ENCODE data around the gene JPH3. TPM values are rescaled to one million over a fixed set of nuclear protein-coding genes. Genes with fewer than 3 reads are reported as not detected.

The JPH3 gene
- polyA plus RNA-seq, 1 donor (not counting 4 experiments of a cell fraction or from before 2014, with no cell fraction given): not detected

GRCh38 chr16:87702325-87702811, 100.1 kb downstream of the JPH3 start:
- TF ChIP-seq, protein P1, sequence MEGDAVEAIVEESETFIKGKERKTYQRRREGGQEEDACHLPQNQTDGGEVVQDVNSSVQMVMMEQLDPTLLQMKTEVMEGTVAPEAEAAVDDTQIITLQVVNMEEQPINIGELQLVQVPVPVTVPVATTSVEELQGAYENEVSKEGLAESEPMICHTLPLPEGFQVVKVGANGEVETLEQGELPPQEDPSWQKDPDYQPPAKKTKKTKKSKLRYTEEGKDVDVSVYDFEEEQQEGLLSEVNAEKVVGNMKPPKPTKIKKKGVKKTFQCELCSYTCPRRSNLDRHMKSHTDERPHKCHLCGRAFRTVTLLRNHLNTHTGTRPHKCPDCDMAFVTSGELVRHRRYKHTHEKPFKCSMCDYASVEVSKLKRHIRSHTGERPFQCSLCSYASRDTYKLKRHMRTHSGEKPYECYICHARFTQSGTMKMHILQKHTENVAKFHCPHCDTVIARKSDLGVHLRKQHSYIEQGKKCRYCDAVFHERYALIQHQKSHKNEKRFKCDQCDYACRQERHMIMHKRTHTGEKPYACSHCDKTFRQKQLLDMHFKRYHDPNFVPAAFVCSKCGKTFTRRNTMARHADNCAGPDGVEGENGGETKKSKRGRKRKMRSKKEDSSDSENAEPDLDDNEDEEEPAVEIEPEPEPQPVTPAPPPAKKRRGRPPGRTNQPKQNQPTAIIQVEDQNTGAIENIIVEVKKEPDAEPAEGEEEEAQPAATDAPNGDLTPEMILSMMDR (optimal IDR thresholded peaks at IDR 0.05 in 1 of 3, IDR thresholded peaks at IDR 0.05 in 1 of 3, conservative IDR thresholded peaks at IDR 0.05 in 1 of 3; ENCODE audit: extremely low read depth in 1 of 3, insufficient read depth in 2 of 3, low read length in 3 of 3): peak in 2 of 3 experiments; percentile 30 to 49
- TF ChIP-seq EZH2 (IDR thresholded peaks at IDR 0.05; ENCODE audit: low read length): no peak
- no peaks in the 10 kb centered on the region for H3K79me2 ChIP-seq (ENCODE audit: control insufficient read depth, insufficient read depth, low read length)
- H2AFZ ChIP-seq (ENCODE audit: control insufficient read depth, low read length): no peak overlapping the region
- no peak overlapping the region for H3K4me3 ChIP-seq (ENCODE audit: control insufficient read depth in 2 of 3, extremely low read depth in 1 of 3, insufficient read depth in 2 of 3, low read depth in 1 of 3, low read length in 3 of 3)
- no peaks in the 10 kb centered on the region for H3K9me1 ChIP-seq (ENCODE audit: control insufficient read depth, extremely low read depth, insufficient read depth, low read length)
- dilution Hi-C loops (cut with MboI; ENCODE audit: extremely low pct_ligation_motif_present, low sequenced_read_pairs): no loop called here
- no peak for FAIRE-seq
- no peak overlapping the region for H3K9ac ChIP-seq (ENCODE audit: control insufficient read depth, extremely low read depth, insufficient read depth, low read length)
- H3K27ac ChIP-seq (ENCODE audit: control insufficient read depth, insufficient read depth, low read length): no peak overlapping the region
- peaks cover 5 to 10% of the 10 kb centered on the region in 2 experiments for H3K36me3 ChIP-seq (ENCODE audit: control insufficient read depth in 2 of 2, extremely low read depth in 1 of 2, insufficient read depth in 2 of 2, low read length in 2 of 2)
- no peaks in the 10 kb centered on the region for H3K27me3 ChIP-seq (ENCODE audit: control insufficient read depth, extremely low read depth, insufficient read depth, low read length)
- H4K20me1 ChIP-seq (ENCODE audit: control insufficient read depth, extremely low read depth, insufficient read depth, low read length): no peaks in the 10 kb centered on the region
- no peak overlapping the region for H3K4me2 ChIP-seq (ENCODE audit: control insufficient read depth, extremely low read depth, insufficient read depth, low read depth, low read length)
- no peaks in the 10 kb centered on the region for H3K4me1 ChIP-seq (ENCODE audit: control insufficient read depth, extremely low read depth, insufficient read depth, low read length)
- H3K9me3 ChIP-seq (ENCODE audit: control insufficient read depth, low read depth, low read length): no peaks in the 10 kb centered on the region
- DNase-seq (ENCODE audit: low read depth, low spot score): no peak

DNA sequence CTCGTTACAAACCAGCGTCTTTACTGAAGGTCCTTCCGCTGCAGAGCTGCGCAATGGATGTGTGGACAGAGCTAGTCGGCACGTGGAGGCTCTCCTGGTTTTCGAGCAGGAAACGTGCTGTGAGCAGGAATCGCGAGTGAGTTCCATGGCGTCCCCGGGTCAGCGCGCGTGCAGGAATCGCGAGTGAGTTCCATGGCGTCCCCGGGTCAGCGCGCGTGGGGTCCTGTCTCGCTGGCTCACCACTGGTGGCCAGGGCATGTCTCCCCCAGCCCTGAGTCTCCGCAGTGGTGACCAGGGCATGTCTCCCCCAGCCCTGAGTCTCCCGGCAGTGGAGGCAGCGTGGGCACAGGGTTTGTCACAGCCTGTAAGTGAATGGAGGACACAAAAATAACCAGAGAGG, 100.8 kb downstream of the JPH3 start:
- Histone ChIP-seq H3K9me3 (ENCODE audit: control insufficient read depth, low read depth, low read length) (no peaks in the 10 kb centered on the region), H4K20me1 (ENCODE audit: control insufficient read depth, extremely low read depth, insufficient read depth, low read length) (no peaks in the 10 kb centered on the region), H3K9ac (ENCODE audit: control insufficient read depth, extremely low read depth, insufficient read depth, low read length) (no peak overlapping the region), H3K9me1 (ENCODE audit: control insufficient read depth, extremely low read depth, insufficient read depth, low read length) (no peaks in the 10 kb centered on the region), H3K4me1 (ENCODE audit: control insufficient read depth, extremely low read depth, insufficient read depth, low read length) (no peaks in the 10 kb centered on the region), H2AFZ (ENCODE audit: control insufficient read depth, low read length) (no peak overlapping the region), H3K36me3 (ENCODE audit: control insufficient read depth in 2 of 2, extremely low read depth in 1 of 2, insufficient read depth in 2 of 2, low read length in 2 of 2) (peaks cover 5 to 10% of the 10 kb centered on the region in 2 experiments), H3K4me2 (ENCODE audit: control insufficient read depth, extremely low read depth, insufficient read depth, low read depth, low read length) (no peak overlapping the region), H3K27ac (ENCODE audit: control insufficient read depth, insufficient read depth, low read length) (no peak overlapping the region), H3K27me3 (ENCODE audit: control insufficient read depth, extremely low read depth, insufficient read depth, low read length) (no peaks in the 10 kb centered on the region), H3K4me3 (ENCODE audit: control insufficient read depth in 2 of 3, extremely low read depth in 1 of 3, insufficient read depth in 2 of 3, low read depth in 1 of 3, low read length in 3 of 3) (no peak overlapping the region), H3K79me2 (ENCODE audit: control insufficient read depth, insufficient read depth, low read length) (no peaks in the 10 kb centered on the region)
- FAIRE-seq (no peak), DNase-seq (ENCODE audit: low read depth, low spot score) (no peak)
- dilution Hi-C loops (cut with MboI; ENCODE audit: extremely low pct_ligation_motif_present, low sequenced_read_pairs): no loop called here
- TF ChIP-seq EZH2 (IDR thresholded peaks at IDR 0.05; ENCODE audit: low read length): no peak
- TF ChIP-seq, protein P1 (optimal IDR thresholded peaks at IDR 0.05 in 1 of 3, IDR thresholded peaks at IDR 0.05 in 1 of 3, conservative IDR thresholded peaks at IDR 0.05 in 1 of 3; ENCODE audit: extremely low read depth in 1 of 3, insufficient read depth in 2 of 3, low read length in 3 of 3): no peak
